HL-60/S4 treated with phorbol 12-myristate 13-acetate at 8.2 ng/mL for 4 days and 3 days (cell line): ENCODE results near the gene MAPK11.

Experiments
- in situ Hi-C: fragments of 300-500 bp; cut with MboI; formaldehyde crosslinking; loops from 2 replicates; pipeline ENCODE4 v1.15.0; 2022; ENCODE audit warnings: low sequenced_read_pairs

The MAPK11 gene

GRCh38 chr22:50269970-50270665 is at the start of gene MAPK11:
TSS of gene MAPK11 (minus strand) at chr22:50270380. CDS start at chr22:50270292, 88 bp downstream.
- in situ Hi-C loops: no loop called here

GRCh38 chr22:50319503-50319951 is 49.3 kb upstream of the MAPK11 start:
- in situ Hi-C loops: no loop called here

- in situ Hi-C loops: no loop called here
Observed at GRCh38 chr22:50318698-50319411, 48.7 kb upstream of the MAPK11 start.

- in situ Hi-C loops: no loop called here
Observed at GRCh38 chr22:50318356-50318697, 48.1 kb upstream of the MAPK11 start.

- in situ Hi-C loops: no loop called here
Observed at GRCh38 chr22:50317674-50318073, 47.5 kb upstream of the MAPK11 start.

- in situ Hi-C loops: no loop called here
Observed at GRCh38 chr22:50317178-50317577, 47.0 kb upstream of the MAPK11 start.

- in situ Hi-C loops: no loop called here
Observed at GRCh38 chr22:50316114-50317065, 46.2 kb upstream of the MAPK11 start.

- in situ Hi-C loops: no loop called here
Observed at GRCh38 chr22:50315289-50316113, 45.3 kb upstream of the MAPK11 start.

GRCh38 chr22:50314455-50315288 is 44.5 kb upstream of the MAPK11 start:
- in situ Hi-C loops: no loop called here

GRCh38 chr22:50314081-50314454 is 43.9 kb upstream of the MAPK11 start:
- in situ Hi-C loops: no loop called here

GRCh38 chr22:50313600-50313999 is 43.4 kb upstream of the MAPK11 start:
- in situ Hi-C loops: no loop called here

- in situ Hi-C loops: no loop called here
Observed at GRCh38 chr22:50313021-50313420, 42.8 kb upstream of the MAPK11 start.

- in situ Hi-C loops: no loop called here
Observed at GRCh38 chr22:50312371-50312770, 42.2 kb upstream of the MAPK11 start.

GRCh38 chr22:50311606-50312351 is 41.6 kb upstream of the MAPK11 start:
- in situ Hi-C loops: no loop called here

GRCh38 chr22:50310949-50311444 is 40.8 kb upstream of the MAPK11 start:
- in situ Hi-C loops: no loop called here

GRCh38 chr22:50310031-50310722 is 40.0 kb upstream of the MAPK11 start:
- in situ Hi-C loops: no loop called here

- in situ Hi-C loops: no loop called here
Observed at GRCh38 chr22:50309601-50309991, 39.4 kb upstream of the MAPK11 start.

- in situ Hi-C loops: no loop called here
Observed at GRCh38 chr22:50308986-50309600, 38.9 kb upstream of the MAPK11 start.
